ENCODE data around the gene ISG20L2. TPM values are rescaled to one million over a fixed set of nuclear protein-coding genes. Genes with fewer than 3 reads are reported as not detected.

ISG20L2 gene
- total and polyA plus RNA-seq, 2 donors (not counting 1 experiment from before 2014, with no cell fraction given) = 5.8 to 23.6 TPM

GRCh38 chr1:156717351-156717750, 11.2 kb downstream of the ISG20L2 start:
- H3K9ac ChIP-seq (ENCODE audit: insufficient read depth, low read length) = no peak overlapping the region
- H3K9me3 ChIP-seq (ENCODE audit: control insufficient read depth, insufficient read depth, low read depth, low read length) = no peaks in the 10 kb centered on the region
- no peak overlapping the region for H2AFZ ChIP-seq (ENCODE audit: low read length)
- TF ChIP-seq CTCF (conservative IDR thresholded peaks at IDR 0.05 in 1 of 2, IDR thresholded peaks at IDR 0.05 in 1 of 2; ENCODE audit: low read depth in 1 of 2, low read length in 2 of 2) = no peak
- TF ChIP-seq EZH2 (IDR thresholded peaks at IDR 0.05; ENCODE audit: low read length, missing control alignments) = no peak
- DNase-seq (ENCODE audit: low read depth in 2 of 2) = peak in 1 of 2 donors; percentile 30
- no peaks in the 10 kb centered on the region for H4K20me1 ChIP-seq (ENCODE audit: control insufficient read depth, extremely low read depth, insufficient read depth, low read length)
- H3K4me2 ChIP-seq (ENCODE audit: extremely low read depth, insufficient read depth, low read length) = no peak overlapping the region
- no peak overlapping the region for H3K27ac ChIP-seq (ENCODE audit: insufficient read depth, low read length)
- H3K79me2 ChIP-seq (ENCODE audit: control insufficient read depth, insufficient read depth, low read length) = no peaks in the 10 kb centered on the region
- peaks cover 6% of the 10 kb centered on the region for H3K4me1 ChIP-seq (ENCODE audit: control insufficient read depth, extremely low read depth, insufficient read depth, low read length)
- no peaks in the 10 kb centered on the region for H3K27me3 ChIP-seq (ENCODE audit: control insufficient read depth, insufficient read depth, low read length)
- H3K36me3 ChIP-seq (ENCODE audit: control insufficient read depth, insufficient read depth, low read length) = peaks cover 2% of the 10 kb centered on the region
- H3K4me3 ChIP-seq (replicated peaks in 1 of 4; ENCODE audit: control extremely low read depth in 1 of 4, insufficient read depth in 1 of 4, low read depth in 3 of 4, low read length in 4 of 4) = no peak overlapping the region

- Histone ChIP-seq H3K4me1 (ENCODE audit: control insufficient read depth, extremely low read depth, insufficient read depth, low read length) (peaks cover 21% of the 10 kb centered on the region), H3K79me2 (ENCODE audit: control insufficient read depth, insufficient read depth, low read length) (no peaks in the 10 kb centered on the region), H3K4me3 (replicated peaks in 1 of 4; ENCODE audit: control extremely low read depth in 1 of 4, insufficient read depth in 1 of 4, low read depth in 3 of 4, low read length in 4 of 4) (no peak overlapping the region), H3K36me3 (ENCODE audit: control insufficient read depth, insufficient read depth, low read length) (no peaks in the 10 kb centered on the region), H3K27me3 (ENCODE audit: control insufficient read depth, insufficient read depth, low read length) (no peaks in the 10 kb centered on the region), H4K20me1 (ENCODE audit: control insufficient read depth, extremely low read depth, insufficient read depth, low read length) (no peaks in the 10 kb centered on the region), H3K4me2 (ENCODE audit: extremely low read depth, insufficient read depth, low read length) (no peak overlapping the region), H2AFZ (ENCODE audit: low read length) (no peak overlapping the region), H3K27ac (ENCODE audit: insufficient read depth, low read length) (no peak overlapping the region), H3K9me3 (ENCODE audit: control insufficient read depth, insufficient read depth, low read depth, low read length) (no peaks in the 10 kb centered on the region), H3K9ac (ENCODE audit: insufficient read depth, low read length) (no peak overlapping the region)
- TF ChIP-seq CTCF (conservative IDR thresholded peaks at IDR 0.05 in 1 of 2, IDR thresholded peaks at IDR 0.05 in 1 of 2; ENCODE audit: low read depth in 1 of 2, low read length in 2 of 2) (no peak), EZH2 (IDR thresholded peaks at IDR 0.05; ENCODE audit: low read length, missing control alignments) (no peak)
- DNase-seq (ENCODE audit: low read depth in 2 of 2) = no peak
These were observed 13.7 kb downstream of the ISG20L2 start for GRCh38 chr1:156714830-156715229.

- H4K20me1 ChIP-seq (ENCODE audit: control insufficient read depth, extremely low read depth, insufficient read depth, low read length) = no peaks in the 10 kb centered on the region
- H3K79me2 ChIP-seq (ENCODE audit: control insufficient read depth, insufficient read depth, low read length) = no peaks in the 10 kb centered on the region
- H3K4me3 ChIP-seq (replicated peaks in 1 of 4; ENCODE audit: control extremely low read depth in 1 of 4, insufficient read depth in 1 of 4, low read depth in 3 of 4, low read length in 4 of 4) = no peak overlapping the region
- DNase-seq (ENCODE audit: low read depth in 2 of 2) = peak; percentile 36 to 53
- no peaks in the 10 kb centered on the region for H3K27me3 ChIP-seq (ENCODE audit: control insufficient read depth, insufficient read depth, low read length)
- no peak overlapping the region for H3K9ac ChIP-seq (ENCODE audit: insufficient read depth, low read length)
- H3K36me3 ChIP-seq (ENCODE audit: control insufficient read depth, insufficient read depth, low read length) = no peaks in the 10 kb centered on the region
- peak overlapping the region; percentile 23 for H3K4me2 ChIP-seq (ENCODE audit: extremely low read depth, insufficient read depth, low read length)
- no peak overlapping the region for H2AFZ ChIP-seq (ENCODE audit: low read length)
- no peak for TF ChIP-seq EZH2 (IDR thresholded peaks at IDR 0.05; ENCODE audit: low read length, missing control alignments)
- TF ChIP-seq CTCF (conservative IDR thresholded peaks at IDR 0.05 in 1 of 2, IDR thresholded peaks at IDR 0.05 in 1 of 2; ENCODE audit: low read depth in 1 of 2, low read length in 2 of 2) = no peak
- no peaks in the 10 kb centered on the region for H3K9me3 ChIP-seq (ENCODE audit: control insufficient read depth, insufficient read depth, low read depth, low read length)
- H3K4me1 ChIP-seq (ENCODE audit: control insufficient read depth, extremely low read depth, insufficient read depth, low read length) = peaks cover 41% of the 10 kb centered on the region
- no peak overlapping the region for H3K27ac ChIP-seq (ENCODE audit: insufficient read depth, low read length)
These were observed 15.9 kb downstream of the ISG20L2 start for GRCh38 chr1:156712626-156713025.

All from fibroblast of lung (primary cell).